EL (cell line): ENCODE data around the gene OR10H3.
A peak's percentile ranks its signal among the peaks of the same experiment; 100 is the strongest.
"Not testable (repeated sequence)": the region's sequence is repeated elsewhere in the genome, so short reads cannot be mapped to it uniquely, and the experiment has no call there.

ENCODE experiments used
- DNase-seq: peaks from one replicate; pipeline ENCODE4 v3.0.0-alpha.2; 2016

The OR10H3 gene

DNA sequence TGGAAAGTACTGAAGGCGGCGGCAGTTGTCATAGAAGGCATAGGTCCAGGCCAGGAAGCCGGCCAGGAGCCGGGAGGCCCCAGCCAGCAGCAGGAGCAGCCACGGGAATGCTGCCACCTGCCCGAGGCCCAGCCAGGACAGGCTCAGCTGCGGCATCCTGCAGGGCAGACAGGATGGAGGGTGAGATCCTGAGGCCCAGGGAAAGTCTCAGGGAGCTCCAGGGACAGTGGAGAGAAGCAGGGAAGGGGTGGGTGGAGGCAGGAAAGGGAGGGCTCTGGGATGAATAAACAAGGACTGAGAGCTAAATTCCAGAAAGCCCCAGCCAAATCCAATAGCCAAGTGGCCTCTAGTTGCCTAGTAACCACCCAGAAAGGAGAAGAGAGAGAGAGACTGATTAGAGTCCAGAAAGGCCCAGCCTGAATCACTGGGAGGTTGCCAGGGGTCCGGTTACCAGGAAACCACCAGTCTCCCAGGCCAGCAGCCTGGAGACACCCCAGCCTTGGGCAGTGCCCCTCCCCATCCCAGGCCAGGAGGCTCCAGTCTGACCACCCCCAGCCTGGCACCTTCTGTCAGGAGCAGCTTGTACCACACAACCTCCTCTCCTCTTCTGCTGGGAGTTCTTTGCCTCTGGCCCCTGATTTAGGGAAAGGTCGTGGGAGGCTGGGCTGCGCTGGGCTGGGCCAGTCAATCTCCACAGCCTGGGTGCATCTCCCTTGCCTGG, 42.1 kb downstream of the OR10H3 start:
- DNase-seq, result peak; percentile 9

DNA sequence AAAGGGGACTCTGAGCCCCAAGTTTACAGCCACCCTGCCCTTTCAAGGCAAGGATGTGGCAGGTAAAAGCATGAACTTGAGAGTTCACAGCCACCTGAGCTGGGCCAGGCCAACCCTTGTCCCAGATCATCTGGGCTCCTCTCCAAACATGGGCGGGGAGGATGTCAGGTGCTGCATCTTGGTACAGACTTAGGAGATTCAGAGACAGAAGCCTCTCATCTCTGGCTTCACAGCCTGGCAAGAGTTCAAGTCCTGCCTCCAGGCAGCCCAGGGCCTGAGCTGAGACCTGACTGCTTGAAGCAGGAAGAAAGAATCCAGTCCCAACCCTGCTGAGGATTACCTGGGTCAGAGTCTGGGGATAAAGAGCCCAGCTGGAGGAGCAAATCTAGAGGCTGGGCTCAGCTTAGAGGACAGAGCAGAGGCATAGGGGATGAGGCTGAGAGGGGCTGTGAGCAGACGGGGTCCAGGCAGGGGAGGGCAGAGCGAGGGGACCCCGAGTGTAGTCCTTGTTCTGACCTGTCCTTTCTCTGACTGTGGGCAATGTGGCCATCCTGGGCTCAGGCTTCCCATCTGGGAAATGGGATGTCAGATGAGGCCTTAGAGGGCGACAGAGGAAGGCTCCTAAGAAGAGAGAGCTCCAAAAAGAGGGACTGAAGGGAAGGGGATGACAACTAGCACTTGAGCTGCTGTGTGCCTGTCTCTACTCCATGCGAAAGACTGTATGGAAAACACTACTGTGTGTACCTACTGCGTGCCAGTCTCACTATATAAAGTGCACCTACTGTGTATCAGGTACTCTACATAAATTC, 43.0 kb downstream of the OR10H3 start:
- no peak for DNase-seq

DNA sequence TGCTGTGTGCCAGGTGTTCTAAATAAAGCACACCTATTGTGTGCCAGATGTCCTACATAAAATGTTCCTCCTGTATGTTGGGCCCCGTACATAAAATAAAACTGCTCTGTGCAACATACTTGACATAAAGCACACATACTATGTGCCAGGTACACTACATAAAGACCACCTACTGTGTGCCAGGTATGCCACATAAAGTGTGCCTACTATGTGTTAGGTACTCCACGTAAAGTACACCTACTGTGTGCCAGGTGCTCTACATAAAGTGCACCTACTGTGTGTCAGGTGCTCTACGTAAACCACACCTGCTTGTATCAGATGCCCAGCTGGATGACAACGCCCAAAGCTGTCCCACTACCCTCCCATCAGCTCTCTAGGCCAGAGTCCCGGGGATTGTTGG, 43.9 kb downstream of the OR10H3 start:
- DNase-seq, result no peak

DNA sequence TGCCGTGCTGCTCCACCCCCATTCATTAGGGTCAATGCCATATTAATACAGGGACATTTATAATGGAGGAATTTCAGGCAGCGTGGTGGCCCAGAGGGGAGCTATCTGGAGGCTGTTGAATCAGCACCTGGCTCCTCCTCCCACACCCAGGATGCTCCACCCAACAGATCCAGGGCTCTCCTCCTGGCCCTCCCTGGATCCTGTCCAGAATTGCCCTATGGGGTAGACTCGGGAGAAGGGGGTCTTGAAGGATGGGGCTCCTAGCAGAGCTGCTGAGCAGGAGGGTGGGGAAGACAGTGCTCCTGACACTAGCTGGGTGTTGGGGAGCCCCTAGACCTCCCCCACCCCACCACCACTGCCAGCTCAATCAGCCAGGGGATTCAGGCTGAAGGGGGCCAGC, 44.4 kb downstream of the OR10H3 start:
- DNase-seq, result no peak

DNA sequence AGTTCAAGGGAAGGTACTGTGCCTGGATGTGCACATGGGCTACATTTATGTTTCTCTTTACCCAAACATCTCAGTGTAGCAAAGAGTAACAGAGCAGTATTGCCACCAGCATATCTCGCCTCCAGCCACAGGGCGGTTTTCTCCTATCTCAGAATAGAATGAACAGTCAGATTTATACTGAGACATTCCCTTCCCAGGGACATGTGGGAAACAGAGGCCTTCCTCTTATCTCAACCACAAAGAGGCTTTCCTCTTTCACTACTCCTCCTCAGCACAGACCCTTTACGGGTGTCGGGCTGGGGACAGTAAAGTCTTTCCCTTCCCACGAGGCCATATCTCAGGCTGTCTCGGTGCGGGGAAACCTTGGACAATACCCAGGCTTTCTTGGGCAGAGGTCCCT, 45.1 kb downstream of the OR10H3 start:
- not testable (repeated sequence) for DNase-seq

DNA sequence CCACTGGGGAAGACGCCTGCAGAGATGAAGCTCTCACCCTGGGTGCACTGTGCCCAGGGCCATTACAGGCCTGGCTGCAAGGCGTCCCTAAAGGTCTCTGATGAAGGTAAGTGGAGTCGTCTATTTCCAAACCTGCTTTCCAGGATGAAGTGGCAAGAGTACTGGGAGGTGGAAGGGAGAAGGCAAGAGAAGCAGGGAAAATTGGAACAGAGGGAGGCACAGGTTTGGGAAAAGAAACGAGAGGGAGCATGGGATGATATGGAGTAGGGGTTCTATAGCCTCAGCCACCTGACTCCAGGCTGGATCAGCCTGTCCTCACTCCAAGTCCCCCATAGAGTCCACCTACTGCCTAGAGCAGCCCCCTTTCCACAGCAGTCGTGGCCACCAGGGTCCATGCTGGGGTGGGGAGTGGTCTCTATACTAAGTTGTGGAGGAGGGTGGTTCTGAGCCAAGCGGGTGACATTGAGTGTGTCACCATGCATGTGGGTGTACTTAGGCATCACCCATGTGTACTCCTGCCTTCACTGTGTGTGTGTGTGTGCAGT, 49.9 kb downstream of the OR10H3 start, which contains the start of gene OR10H5:
TSS of gene OR10H5 (plus strand) at position 51 of the 545 bp plus-strand sequence. CDS start 6,388 bp downstream, outside the sequence.
- no peak for DNase-seq

DNA sequence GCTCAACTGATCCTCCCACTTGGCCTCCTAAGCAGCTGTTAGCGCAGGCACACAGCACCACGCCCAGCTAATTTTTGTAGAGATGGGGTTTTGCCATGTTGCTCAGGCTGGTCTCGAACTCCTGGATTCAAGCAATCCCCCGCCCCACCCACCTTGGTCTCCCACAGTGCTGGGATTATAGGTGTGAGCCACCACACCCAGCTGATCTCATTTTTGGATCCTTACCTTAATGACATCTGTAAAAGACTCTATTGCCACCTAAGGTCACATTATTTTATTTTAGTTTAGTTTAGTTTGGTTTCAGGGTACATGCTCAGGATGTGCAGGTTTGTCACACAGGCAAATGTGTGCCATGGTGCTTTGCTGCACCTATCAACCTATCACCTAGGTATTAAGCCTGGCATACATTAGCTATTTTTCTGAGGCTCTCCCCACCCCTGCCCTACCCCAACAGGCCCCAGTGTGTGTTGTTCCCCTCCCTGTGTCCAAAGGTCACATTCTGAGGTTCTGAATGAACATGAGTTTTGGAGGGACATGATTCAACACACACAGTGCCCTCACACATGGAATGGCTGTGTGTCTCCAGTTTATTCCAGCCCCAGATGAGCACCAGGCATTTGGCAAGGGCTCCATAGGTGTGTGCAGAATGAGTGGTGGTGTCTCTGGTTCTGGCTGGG, 50.9 kb downstream of the OR10H3 start:
- DNase-seq, result no peak

DNA sequence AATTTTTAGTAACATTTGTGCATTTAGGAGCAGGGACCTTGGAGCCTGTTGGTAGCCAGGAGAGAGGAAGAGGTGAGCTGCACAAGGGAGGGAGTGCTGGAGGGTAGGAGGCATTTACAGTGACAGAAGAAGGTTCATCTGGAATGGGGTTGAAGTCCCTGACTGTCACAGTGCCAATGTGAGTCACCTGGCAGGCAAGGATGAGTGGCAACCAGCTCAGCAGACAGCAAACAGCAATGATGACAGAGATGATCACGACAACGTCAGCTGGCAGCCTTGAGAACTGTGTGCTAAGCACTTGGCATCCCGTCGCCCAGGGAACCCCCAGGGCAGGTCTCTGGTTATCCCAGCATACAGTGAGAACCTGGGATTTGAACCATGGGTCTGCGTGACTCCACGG, 52.3 kb downstream of the OR10H3 start:
- no peak for DNase-seq
